SK-N-MC (cell line): ENCODE measurements around the gene LY6G6D.

Source experiments
- EZH2 ChIP-seq: fragments of 200-600 bp; sonication (generic); IDR thresholded peaks from one replicate; pipeline ENCODE4 v1.6.1; 2017; ENCODE audit warnings: antibody characterized with exemption
- FOXP2 ChIP-seq: optimal IDR thresholded peaks from 2 replicates; pipeline ENCODE3; 2011; ENCODE audit warnings: mild to moderate bottlenecking, moderate library complexity; ENCODE audit not compliant: insufficient read depth; ENCODE audit errors: extremely low read length, control extremely low read depth
- POLR2AphosphoS5 ChIP-seq: IDR thresholded peaks from 2 replicates; pipeline ENCODE4 v1.6.1; 2012; ENCODE audit warnings: mild to moderate bottlenecking, low read depth, low read length, borderline replicate concordance

DNA sequence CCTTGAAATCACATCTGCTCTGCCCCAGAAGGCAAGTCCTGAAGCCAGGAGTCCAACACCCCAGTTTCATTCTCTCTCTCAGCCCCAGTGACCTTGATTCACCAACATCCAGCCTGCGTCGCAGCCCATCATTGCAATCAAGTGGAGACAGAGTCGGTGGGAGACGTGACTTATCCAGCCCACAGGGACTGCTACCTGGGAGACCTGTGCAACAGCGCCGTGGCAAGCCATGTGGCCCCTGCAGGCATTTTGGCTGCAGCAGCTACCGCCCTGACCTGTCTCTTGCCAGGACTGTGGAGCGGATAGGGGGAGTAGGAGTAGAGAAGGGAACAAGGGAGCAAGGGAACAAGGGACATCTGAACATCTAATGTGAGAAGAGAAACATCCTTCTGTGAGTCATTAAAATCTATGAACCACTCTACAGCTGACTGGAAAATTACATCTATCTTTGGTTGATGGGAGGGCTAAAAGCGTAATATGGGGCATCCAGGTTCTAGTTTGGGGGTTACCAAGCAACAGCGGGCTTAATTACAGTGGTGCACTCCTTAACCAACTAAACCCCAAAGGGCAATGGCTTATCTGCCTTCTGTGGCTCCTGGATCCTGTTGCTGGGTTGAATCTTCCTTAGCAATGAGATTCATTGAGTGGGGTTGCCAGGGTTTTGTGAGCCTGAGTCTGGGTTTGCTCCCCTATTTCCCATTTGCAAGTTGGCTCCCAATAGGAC is 2.5 kb downstream of the LY6G6D start:
- TF ChIP-seq EZH2 (no peak), POLR2AphosphoS5 (no peak), FOXP2 (no peak)
